IPS-18a (cell line): ENCODE results near the gene OR2V2.
"Not testable (repeated sequence)": the region's sequence is repeated elsewhere in the genome, so short reads cannot be mapped to it uniquely, and the experiment has no call there.

Source experiments
- H3K27ac ChIP-seq: one replicate; pipeline ENCODE4 v1.5.1; 2013; ENCODE audit warnings: low read length
- H3K27me3 ChIP-seq: one replicate; pipeline ENCODE4 v1.6.1; 2013; ENCODE audit warnings: mild to moderate bottlenecking, low read length; ENCODE audit not compliant: control insufficient read depth, insufficient read depth
- H3K36me3 ChIP-seq: one replicate; pipeline ENCODE4 v1.6.1; 2013; ENCODE audit warnings: low read depth, low read length; ENCODE audit not compliant: control insufficient read depth
- H3K4me1 ChIP-seq: one replicate; pipeline ENCODE4 v1.6.1; 2013; ENCODE audit warnings: low read depth, low read length; ENCODE audit not compliant: control insufficient read depth
- H3K4me3 ChIP-seq: one replicate; pipeline ENCODE4 v1.5.1; 2013; ENCODE audit warnings: low read length
- H3K9ac ChIP-seq: one replicate; pipeline ENCODE4 v1.6.1; 2013; ENCODE audit warnings: mild to moderate bottlenecking, low read length, moderate library complexity
- H3K9me3 ChIP-seq: one replicate; pipeline ENCODE4 v1.6.1; 2013; ENCODE audit warnings: low read depth, low read length; ENCODE audit not compliant: control insufficient read depth

Gene OR2V2

DNA sequence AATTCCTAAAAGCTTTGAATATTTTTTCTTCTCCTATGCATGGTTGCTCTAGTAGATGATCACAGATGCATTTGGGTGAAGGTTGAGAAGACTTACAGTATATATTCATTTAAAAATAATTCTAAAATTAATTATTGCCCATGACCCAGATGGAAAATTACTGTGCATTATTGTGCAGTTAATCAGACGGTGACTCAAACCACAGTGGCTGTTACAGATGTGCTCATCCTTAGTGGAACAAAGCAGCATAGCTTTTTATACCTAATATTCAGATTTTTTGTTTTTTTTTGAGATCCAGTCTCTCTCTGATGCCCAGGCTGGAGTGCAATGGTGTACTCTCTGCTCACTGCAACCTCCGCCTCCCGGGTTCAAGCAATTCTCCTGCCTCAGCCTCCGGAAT lies 27.1 kb upstream of the OR2V2 start:
- Histone ChIP-seq H3K4me3 (no peak overlapping the region), H3K27ac (no peak overlapping the region), H3K27me3 (peaks cover 7% of the 10 kb centered on the region), H3K9ac (no peak overlapping the region), H3K4me1 (peaks cover 4% of the 10 kb centered on the region), H3K9me3 (no peaks in the 10 kb centered on the region), H3K36me3 (no peaks in the 10 kb centered on the region)

DNA sequence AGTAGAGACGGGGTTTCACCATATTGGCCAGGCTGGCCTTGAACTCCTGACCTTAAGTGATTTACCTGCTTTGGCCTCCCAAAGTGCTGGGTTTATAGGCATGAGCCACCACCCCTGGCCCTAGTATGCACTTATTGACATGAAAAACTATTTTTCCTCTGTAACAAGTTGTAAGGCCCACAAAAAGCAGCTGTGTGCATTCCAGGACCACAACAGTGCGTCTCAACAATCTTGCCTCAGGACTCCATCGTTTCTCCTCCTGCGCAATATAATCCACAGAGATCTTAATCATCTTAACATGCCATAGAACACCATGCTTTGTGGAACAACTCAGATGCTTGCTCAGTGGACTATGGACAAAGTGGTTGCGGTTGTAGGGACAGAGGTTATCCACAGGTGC lies 26.6 kb upstream of the OR2V2 start:
- Histone ChIP-seq H3K36me3 (no peaks in the 10 kb centered on the region), H3K9me3 (no peaks in the 10 kb centered on the region), H3K27ac (no peak overlapping the region), H3K27me3 (peaks cover 3% of the 10 kb centered on the region), H3K4me1 (peaks cover 3% of the 10 kb centered on the region), H3K4me3 (no peak overlapping the region), H3K9ac (no peak overlapping the region)

DNA sequence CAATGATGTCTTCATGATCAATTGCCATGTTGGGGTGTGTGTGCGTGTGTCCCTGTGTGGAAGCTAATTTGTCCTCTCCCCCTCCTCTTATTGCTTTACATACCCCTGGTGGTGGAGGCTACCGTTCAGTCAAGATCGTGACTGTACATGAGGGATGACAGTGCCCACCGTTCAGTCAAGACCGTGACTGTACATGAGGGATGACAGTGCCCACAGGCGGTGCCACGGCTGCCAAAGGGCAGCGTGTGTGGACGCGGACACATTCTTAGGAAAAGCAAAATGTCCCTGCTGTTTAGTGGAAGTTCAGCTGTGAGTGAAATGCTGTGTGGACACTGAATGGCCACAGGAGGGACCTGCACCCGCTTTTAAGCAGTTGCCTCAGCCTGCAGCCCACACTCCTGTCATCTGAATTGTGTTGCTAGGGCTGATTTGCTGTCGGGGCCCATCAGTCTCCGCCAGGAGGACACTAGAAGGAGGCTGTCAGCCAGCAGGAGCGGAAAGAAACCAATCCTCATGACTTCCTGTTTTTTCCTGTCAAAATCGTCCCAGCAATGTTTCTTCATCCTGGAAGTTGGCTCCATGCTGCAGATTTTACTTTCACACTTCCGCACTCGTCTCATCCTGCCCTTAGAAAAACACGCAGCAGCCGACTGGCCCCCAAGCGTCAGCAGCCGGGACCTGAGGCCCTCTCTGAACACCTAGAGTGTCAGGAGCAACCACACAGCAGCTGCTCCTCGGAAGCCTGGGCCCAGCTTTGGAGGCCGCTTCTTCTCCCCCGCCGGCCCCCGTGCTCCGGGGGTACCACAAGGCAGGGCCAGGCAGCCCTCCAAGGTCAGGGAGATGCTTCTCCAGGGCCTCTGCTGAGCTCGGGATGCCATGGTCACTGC lies 25.5 kb upstream of the OR2V2 start:
- Histone ChIP-seq H3K9ac (no peak overlapping the region), H3K27me3 (peaks cover 3% of the 10 kb centered on the region), H3K9me3 (no peaks in the 10 kb centered on the region), H3K27ac (no peak overlapping the region), H3K36me3 (no peaks in the 10 kb centered on the region), H3K4me3 (no peak overlapping the region), H3K4me1 (no peaks in the 10 kb centered on the region)

DNA sequence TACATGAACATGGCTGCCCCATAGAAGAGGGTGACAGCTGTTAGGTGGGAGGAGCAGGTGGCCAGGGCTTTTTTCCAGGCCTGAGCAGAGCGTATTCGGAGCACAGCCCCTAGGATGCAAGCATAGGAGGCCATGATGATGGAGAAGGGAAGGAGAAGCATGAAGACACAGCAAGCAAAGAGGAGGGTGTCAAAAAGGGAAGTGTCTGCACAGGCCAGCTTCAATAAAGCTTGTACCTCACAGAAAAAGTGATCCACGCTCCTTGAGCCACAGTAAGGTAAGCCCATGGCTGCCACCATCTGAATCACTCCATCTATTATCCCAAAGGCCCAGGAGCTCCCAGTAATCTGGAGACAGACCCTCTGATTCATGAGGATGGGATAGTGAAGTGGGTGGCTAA lies 22.9 kb upstream of the OR2V2 start:
- H3K36me3 ChIP-seq: no peaks in the 10 kb centered on the region
- H3K27ac ChIP-seq: no peak overlapping the region
- H3K9ac ChIP-seq: no peak overlapping the region
- no peaks in the 10 kb centered on the region for H3K27me3 ChIP-seq
- no peak overlapping the region for H3K4me3 ChIP-seq
- H3K4me1 ChIP-seq: no peaks in the 10 kb centered on the region
- H3K9me3 ChIP-seq: no peaks in the 10 kb centered on the region

DNA sequence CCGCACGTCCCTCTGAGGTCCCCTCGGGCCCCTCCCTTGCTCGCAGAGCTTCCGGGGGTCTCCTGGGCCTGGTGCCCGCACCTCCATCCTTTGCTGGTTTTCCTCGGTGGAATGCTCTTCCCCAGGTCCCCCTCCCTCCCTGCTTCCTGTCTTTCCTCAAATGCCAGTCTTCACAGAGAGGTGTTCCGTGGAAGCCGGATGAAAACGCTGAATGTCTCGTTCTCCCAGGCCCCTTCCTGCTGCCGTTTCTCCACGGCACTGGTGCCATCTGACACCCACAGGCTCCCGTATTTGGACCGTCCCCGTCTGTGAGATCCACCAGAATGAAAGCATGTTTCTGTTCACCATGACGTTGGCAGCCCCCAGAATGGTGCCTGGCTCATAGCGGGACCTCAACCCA lies 20.5 kb upstream of the OR2V2 start:
- no peaks in the 10 kb centered on the region for H3K36me3 ChIP-seq
- no peak overlapping the region for H3K4me3 ChIP-seq
- no peaks in the 10 kb centered on the region for H3K27me3 ChIP-seq
- H3K27ac ChIP-seq: no peak overlapping the region
- no peak overlapping the region for H3K9ac ChIP-seq
- no peaks in the 10 kb centered on the region for H3K4me1 ChIP-seq
- no peaks in the 10 kb centered on the region for H3K9me3 ChIP-seq

DNA sequence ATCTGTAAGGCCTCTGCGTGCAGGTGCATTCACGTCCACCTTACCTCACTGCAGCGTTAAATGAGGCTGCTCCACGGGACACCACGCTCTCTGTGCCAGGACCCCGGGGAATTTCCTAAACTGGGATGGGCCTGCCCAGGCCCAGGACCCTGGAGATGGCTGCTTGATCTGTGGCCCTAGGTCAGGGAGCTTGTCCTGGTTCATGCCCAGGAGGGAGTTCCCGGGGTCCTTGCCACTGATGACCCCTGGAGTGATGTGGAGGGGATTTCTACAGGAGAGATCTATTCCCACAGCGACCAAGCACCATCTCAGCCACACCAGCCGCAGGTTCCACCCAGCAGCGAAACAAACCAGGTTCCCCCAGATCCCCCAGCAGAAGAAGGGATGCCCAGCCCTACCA lies 19.9 kb upstream of the OR2V2 start:
- H3K36me3 ChIP-seq: no peaks in the 10 kb centered on the region
- H3K4me3 ChIP-seq: no peak overlapping the region
- H3K4me1 ChIP-seq: no peaks in the 10 kb centered on the region
- H3K9ac ChIP-seq: no peak overlapping the region
- H3K27ac ChIP-seq: no peak overlapping the region
- no peaks in the 10 kb centered on the region for H3K27me3 ChIP-seq
- no peaks in the 10 kb centered on the region for H3K9me3 ChIP-seq

DNA sequence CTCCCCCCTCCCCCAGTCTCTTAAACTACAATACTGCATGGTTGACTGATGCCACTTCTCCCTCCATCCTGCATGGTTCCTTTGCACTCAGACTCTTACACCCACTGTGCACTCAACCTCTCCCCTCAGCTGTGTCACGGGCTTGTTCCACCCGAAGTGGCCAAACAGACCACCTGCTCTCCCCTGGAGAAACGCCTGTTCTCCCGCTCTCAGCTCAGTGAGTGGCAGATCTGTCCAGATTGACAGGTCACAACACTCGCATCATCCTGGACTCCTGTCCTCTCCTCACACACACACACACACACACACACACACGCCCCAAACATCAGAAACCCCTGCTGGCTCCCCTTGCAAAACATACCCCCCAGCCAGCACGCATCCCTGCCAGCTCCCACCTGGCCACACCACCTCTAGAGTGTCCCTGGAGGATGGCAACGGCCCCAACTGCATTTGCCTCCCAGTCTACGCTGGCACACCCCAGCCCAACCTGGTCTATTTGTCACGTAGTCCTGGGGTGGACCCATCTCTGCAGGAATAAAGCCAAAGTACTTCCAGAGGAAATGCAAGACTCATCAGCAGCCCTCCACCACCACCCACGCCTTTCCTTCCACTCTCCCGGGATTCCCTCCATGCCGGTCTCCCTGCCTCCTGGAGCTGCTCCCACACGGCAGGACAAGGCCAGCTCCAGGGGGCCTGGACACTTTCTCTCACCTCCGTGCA lies 19.3 kb upstream of the OR2V2 start:
- Histone ChIP-seq H3K9ac (no peak overlapping the region), H3K4me1 (no peaks in the 10 kb centered on the region), H3K27ac (no peak overlapping the region), H3K9me3 (no peaks in the 10 kb centered on the region), H3K27me3 (no peaks in the 10 kb centered on the region), H3K36me3 (no peaks in the 10 kb centered on the region), H3K4me3 (no peak overlapping the region)

DNA sequence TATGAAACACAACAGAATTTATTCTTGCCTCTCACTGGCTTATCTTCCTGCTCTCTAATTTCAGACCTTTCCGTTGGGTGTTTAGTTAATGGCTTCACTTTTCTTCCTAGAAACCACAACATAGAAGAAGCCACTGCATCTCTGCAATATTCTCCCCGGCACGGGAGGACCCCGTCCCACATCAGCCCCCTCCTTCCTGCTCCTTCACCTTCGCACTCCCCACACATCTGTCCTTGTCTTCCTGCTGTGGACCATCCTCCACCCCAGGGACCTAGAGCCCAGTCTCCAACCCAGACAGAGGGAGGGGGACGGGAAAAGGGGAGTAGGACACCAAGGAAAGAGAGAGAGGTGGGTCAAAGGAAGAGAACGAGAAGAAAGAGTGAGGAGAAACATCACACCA lies 17.8 kb upstream of the OR2V2 start:
- Histone ChIP-seq H3K9ac (no peak overlapping the region), H3K4me1 (no peaks in the 10 kb centered on the region), H3K36me3 (no peaks in the 10 kb centered on the region), H3K27me3 (no peaks in the 10 kb centered on the region), H3K9me3 (no peaks in the 10 kb centered on the region), H3K4me3 (no peak overlapping the region), H3K27ac (no peak overlapping the region)

DNA sequence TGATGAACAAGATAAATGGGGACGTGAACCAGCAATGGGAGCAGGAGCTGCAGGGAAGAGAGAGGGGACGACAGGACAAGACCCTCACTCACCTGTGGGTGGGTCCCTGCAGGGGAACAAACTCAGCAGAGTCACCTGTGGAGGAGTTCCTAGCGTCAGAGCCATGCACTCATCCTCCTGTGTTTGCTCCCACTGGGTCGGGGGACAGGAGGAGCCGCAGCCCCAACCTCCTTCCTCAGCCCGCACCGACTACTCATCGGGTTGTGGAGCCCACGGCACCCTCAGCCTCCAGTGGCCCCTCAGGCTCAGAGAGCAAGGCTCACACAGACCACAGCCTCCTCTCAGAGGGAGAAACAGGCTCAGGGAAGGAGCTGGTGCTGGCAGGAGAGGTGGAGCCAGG lies 17.3 kb upstream of the OR2V2 start:
- H3K27ac ChIP-seq, H3K27me3 ChIP-seq, H3K36me3 ChIP-seq, H3K4me1 ChIP-seq, H3K9ac ChIP-seq, H3K4me3 ChIP-seq, H3K9me3 ChIP-seq: not testable (repeated sequence)

DNA sequence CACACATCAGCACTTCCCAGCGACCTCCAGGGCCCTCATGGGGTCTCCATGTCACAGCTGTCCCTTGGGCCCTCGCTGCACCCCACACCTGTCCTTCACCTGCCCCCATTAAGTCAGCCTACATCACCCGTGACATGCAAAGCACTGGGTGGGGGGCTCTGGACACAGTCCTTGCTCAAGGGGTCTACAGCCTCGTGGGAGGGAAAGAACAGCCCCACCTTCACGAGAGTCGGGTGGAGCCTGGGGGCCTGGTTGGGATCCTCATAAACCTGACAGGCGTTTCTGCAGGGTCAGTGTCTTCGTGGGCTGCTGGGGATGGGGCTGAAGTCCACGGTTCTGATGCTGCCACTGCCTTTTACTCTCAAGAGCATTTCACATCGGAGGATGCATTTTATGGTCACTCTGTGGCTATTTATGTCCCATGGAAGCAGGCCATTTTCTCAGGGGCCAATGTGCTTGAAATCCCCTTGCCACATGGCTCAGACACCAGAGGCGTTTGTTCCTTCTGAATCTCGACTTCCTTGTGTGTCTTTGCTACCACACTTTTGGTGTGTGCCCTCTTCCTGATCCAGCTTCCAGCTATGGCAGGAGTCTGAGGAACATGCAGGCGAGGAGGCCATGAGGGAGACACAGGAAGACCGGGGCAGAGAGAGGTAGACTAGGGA lies 16.4 kb upstream of the OR2V2 start, which contains the start of gene OR2V1:
Gene OR2V1, minus strand, starts transcription at position 338 of the 665 bp plus-strand sequence. CDS start 5,865 bp downstream, outside the sequence.
- H3K27ac ChIP-seq: no peak within 1 kb of the TSS
- H3K9ac ChIP-seq: no peak within 1 kb of the TSS
- H3K4me1 ChIP-seq: no peaks in the 10 kb centered on the region
- H3K27me3 ChIP-seq: no peaks in the 10 kb centered on the region
- H3K9me3 ChIP-seq: no peaks in the 10 kb centered on the region
- H3K4me3 ChIP-seq: no peak within 1 kb of the TSS
- H3K36me3 ChIP-seq: no peaks in the 10 kb centered on the region

DNA sequence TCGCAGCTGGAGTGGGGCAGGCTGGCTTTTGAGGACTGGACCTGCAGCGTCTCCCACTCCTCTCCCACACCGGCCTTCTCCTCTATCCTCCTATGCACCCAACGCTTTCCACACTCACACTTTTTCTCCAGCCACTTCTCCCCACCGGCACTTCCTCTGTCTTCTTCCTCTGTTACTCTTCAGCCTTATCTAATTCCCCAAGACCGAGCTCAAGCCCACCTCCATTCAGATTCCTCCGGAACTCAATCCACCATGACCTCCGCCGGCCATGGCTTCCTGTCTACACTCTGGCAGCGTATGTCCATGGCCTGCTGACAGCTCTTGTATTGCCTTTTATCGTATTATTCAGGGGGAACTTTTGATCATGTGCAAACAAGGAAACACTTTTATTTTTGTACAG lies 15.9 kb upstream of the OR2V2 start:
- no peaks in the 10 kb centered on the region for H3K36me3 ChIP-seq
- H3K9me3 ChIP-seq: no peaks in the 10 kb centered on the region
- H3K27me3 ChIP-seq: no peaks in the 10 kb centered on the region
- no peak overlapping the region for H3K9ac ChIP-seq
- no peaks in the 10 kb centered on the region for H3K4me1 ChIP-seq
- no peak overlapping the region for H3K27ac ChIP-seq
- no peak overlapping the region for H3K4me3 ChIP-seq
